Activated T-helper 17 cell treated with anti-CD3 and anti-CD28 coated beads, Interleukin-2, amount 50 U/mL, for 72 hours (primary cell): ENCODE measurements around the gene XPO6. TPM values are rescaled to one million over a fixed set of nuclear protein-coding genes. Genes with fewer than 3 reads are reported as not detected.
A peak's percentile ranks its signal among the peaks of the same experiment; 100 is the strongest.

Source experiments
- ATAC-seq: fragments of 150-1000 bp; cut with Tn5 transposase; replicated peaks from 2 replicates; pipeline ENCODE4 v1.10.0; 2021; ENCODE audit warnings: mild to moderate bottlenecking, moderate library complexity
- H3K27ac Mint-ChIP-seq: one replicate; pipeline ENCODE4 v1.8.0; 2022; ENCODE audit warnings: mixed read lengths
- H3K27me3 Mint-ChIP-seq: one replicate; pipeline ENCODE4 v1.8.0; 2022; ENCODE audit warnings: mixed read lengths
- H3K36me3 Mint-ChIP-seq: one replicate; pipeline ENCODE4 v1.8.0; 2022; ENCODE audit warnings: low read depth, mild to moderate bottlenecking, mixed read lengths
- H3K4me1 Mint-ChIP-seq: one replicate; pipeline ENCODE4 v1.8.0; 2022; ENCODE audit warnings: mixed read lengths
- H3K4me3 Mint-ChIP-seq: one replicate; pipeline ENCODE4 v1.8.0; 2022; ENCODE audit warnings: mild to moderate bottlenecking, mixed read lengths
- H3K9me3 Mint-ChIP-seq: one replicate; pipeline ENCODE4 v1.8.0; 2022; ENCODE audit warnings: mixed read lengths
- total RNA-seq, 2 donors: library from RNA; stranded (reverse); gene quantifications; one replicate each; pipeline ENCODE4 v1.2.3, GENCODE V29; 2022

Gene XPO6
- total RNA-seq, 2 donors from 2014 or later, result 238 to 263 TPM

- Mint-ChIP-seq H3K9me3 (no peaks in the 10 kb centered on the region), H3K36me3 (no peaks in the 10 kb centered on the region), H3K27me3 (no peaks in the 10 kb centered on the region), H3K4me3 (no peak overlapping the region), H3K4me1 (no peaks in the 10 kb centered on the region), H3K27ac (no peak overlapping the region)
- no peak for ATAC-seq
Measured at GRCh38 chr16:28219282-28219681, 7.5 kb upstream of the XPO6 start.

- Mint-ChIP-seq H3K4me1 (no peaks in the 10 kb centered on the region), H3K4me3 (no peak overlapping the region), H3K36me3 (no peaks in the 10 kb centered on the region), H3K27ac (no peak overlapping the region), H3K9me3 (no peaks in the 10 kb centered on the region), H3K27me3 (no peaks in the 10 kb centered on the region)
- peak; percentile 99 for ATAC-seq
Measured at GRCh38 chr16:28218109-28218508, 6.3 kb upstream of the XPO6 start.

- H3K4me1 Mint-ChIP-seq, result no peaks in the 10 kb centered on the region
- H3K9me3 Mint-ChIP-seq, result no peaks in the 10 kb centered on the region
- H3K4me3 Mint-ChIP-seq, result no peak overlapping the region
- peak; percentile 29 for ATAC-seq
- no peaks in the 10 kb centered on the region for H3K27me3 Mint-ChIP-seq
- H3K36me3 Mint-ChIP-seq, result no peaks in the 10 kb centered on the region
- H3K27ac Mint-ChIP-seq, result no peak overlapping the region
Measured at GRCh38 chr16:28217326-28217725, 5.6 kb upstream of the XPO6 start.

GRCh38 chr16:28213396-28213795, 1.6 kb upstream of the XPO6 start:
- no peaks in the 10 kb centered on the region for H3K27me3 Mint-ChIP-seq

GRCh38 chr16:28212532-28212873, 738 bp upstream of the XPO6 start:
- H3K27ac Mint-ChIP-seq, result peak overlapping the region; percentile 75
- no peak for ATAC-seq
- no peaks in the 10 kb centered on the region for H3K36me3 Mint-ChIP-seq
- no peaks in the 10 kb centered on the region for H3K9me3 Mint-ChIP-seq
- H3K4me3 Mint-ChIP-seq, result peak overlapping the region; percentile 75
- peaks cover 17% of the 10 kb centered on the region for H3K4me1 Mint-ChIP-seq
- no peaks in the 10 kb centered on the region for H3K27me3 Mint-ChIP-seq

More at GRCh38 chr16:28213396-28213795, 1.6 kb upstream of the XPO6 start:
- no peaks in the 10 kb centered on the region for H3K36me3 Mint-ChIP-seq
- peaks cover 11% of the 10 kb centered on the region for H3K4me1 Mint-ChIP-seq
- no peaks in the 10 kb centered on the region for H3K9me3 Mint-ChIP-seq
- H3K27ac Mint-ChIP-seq, result no peak overlapping the region
- peak overlapping the region; percentile 75 for H3K4me3 Mint-ChIP-seq
- ATAC-seq, result no peak

GRCh38 chr16:28210979-28211588, 681 bp downstream of the XPO6 start:
- Mint-ChIP-seq H3K36me3 (no peaks in the 10 kb centered on the region), H3K9me3 (no peaks in the 10 kb centered on the region), H3K4me3 (peak overlapping the region; percentile 91), H3K27me3 (no peaks in the 10 kb centered on the region), H3K4me1 (peaks cover 20% of the 10 kb centered on the region), H3K27ac (peak overlapping the region; percentile 82)
- peak; percentile 68 for ATAC-seq

- ATAC-seq, result no peak
- Mint-ChIP-seq H3K27me3 (no peaks in the 10 kb centered on the region), H3K36me3 (no peaks in the 10 kb centered on the region), H3K4me3 (peak overlapping the region; percentile 91), H3K27ac (peak overlapping the region; percentile 82), H3K4me1 (peaks cover 20% of the 10 kb centered on the region), H3K9me3 (no peaks in the 10 kb centered on the region)
Measured at GRCh38 chr16:28210264-28210663, 1.5 kb downstream of the XPO6 start.

- Mint-ChIP-seq H3K9me3 (no peaks in the 10 kb centered on the region), H3K27me3 (no peaks in the 10 kb centered on the region), H3K27ac (peak overlapping the region; percentile 6), H3K4me1 (peaks cover 20% of the 10 kb centered on the region), H3K36me3 (no peaks in the 10 kb centered on the region), H3K4me3 (peak overlapping the region; percentile 91)
- ATAC-seq, result no peak
Measured at GRCh38 chr16:28208824-28209223, 2.9 kb downstream of the XPO6 start.

GRCh38 chr16:28208131-28208530, 3.6 kb downstream of the XPO6 start:
- Mint-ChIP-seq H3K36me3 (no peaks in the 10 kb centered on the region), H3K27me3 (no peaks in the 10 kb centered on the region), H3K4me1 (peaks cover 20% of the 10 kb centered on the region), H3K27ac (peak overlapping the region; percentile 0), H3K4me3 (peak overlapping the region; percentile 91), H3K9me3 (no peaks in the 10 kb centered on the region)
- ATAC-seq, result no peak

- peak overlapping the region; percentile 0 for H3K27ac Mint-ChIP-seq
- ATAC-seq, result no peak
- no peaks in the 10 kb centered on the region for H3K9me3 Mint-ChIP-seq
- no peaks in the 10 kb centered on the region for H3K36me3 Mint-ChIP-seq
- peaks cover 24% of the 10 kb centered on the region for H3K4me1 Mint-ChIP-seq
- no peaks in the 10 kb centered on the region for H3K27me3 Mint-ChIP-seq
- peak overlapping the region; percentile 91 for H3K4me3 Mint-ChIP-seq
Measured at GRCh38 chr16:28207399-28207798, 4.4 kb downstream of the XPO6 start.

GRCh38 chr16:28205974-28206373, 5.8 kb downstream of the XPO6 start:
- no peak for ATAC-seq
- no peaks in the 10 kb centered on the region for H3K27me3 Mint-ChIP-seq

GRCh38 chr16:28205117-28205899, 6.5 kb downstream of the XPO6 start:
- H3K4me3 Mint-ChIP-seq, result no peak overlapping the region
- no peaks in the 10 kb centered on the region for H3K9me3 Mint-ChIP-seq
- peaks cover 34% of the 10 kb centered on the region for H3K4me1 Mint-ChIP-seq
- no peaks in the 10 kb centered on the region for H3K36me3 Mint-ChIP-seq
- no peak overlapping the region for H3K27ac Mint-ChIP-seq
- no peaks in the 10 kb centered on the region for H3K27me3 Mint-ChIP-seq
- no peak for ATAC-seq

More at GRCh38 chr16:28205974-28206373, 5.8 kb downstream of the XPO6 start:
- Mint-ChIP-seq H3K27ac (no peak overlapping the region), H3K36me3 (no peaks in the 10 kb centered on the region), H3K4me1 (peaks cover 29% of the 10 kb centered on the region), H3K9me3 (no peaks in the 10 kb centered on the region), H3K4me3 (no peak overlapping the region)

GRCh38 chr16:28204622-28205021, 7.1 kb downstream of the XPO6 start:
- H3K9me3 Mint-ChIP-seq, result no peaks in the 10 kb centered on the region
- peaks cover 34% of the 10 kb centered on the region for H3K4me1 Mint-ChIP-seq
- no peak overlapping the region for H3K27ac Mint-ChIP-seq
- no peak for ATAC-seq
- H3K27me3 Mint-ChIP-seq, result no peaks in the 10 kb centered on the region
- no peaks in the 10 kb centered on the region for H3K36me3 Mint-ChIP-seq
- H3K4me3 Mint-ChIP-seq, result no peak overlapping the region

- H3K4me1 Mint-ChIP-seq, result peaks cover 34% of the 10 kb centered on the region
- no peaks in the 10 kb centered on the region for H3K9me3 Mint-ChIP-seq
- no peaks in the 10 kb centered on the region for H3K36me3 Mint-ChIP-seq
- no peaks in the 10 kb centered on the region for H3K27me3 Mint-ChIP-seq
- no peak for ATAC-seq
- no peak overlapping the region for H3K27ac Mint-ChIP-seq
- no peak overlapping the region for H3K4me3 Mint-ChIP-seq
Measured at GRCh38 chr16:28204204-28204603, 7.6 kb downstream of the XPO6 start.

GRCh38 chr16:28202147-28202746, 9.5 kb downstream of the XPO6 start:
- Mint-ChIP-seq H3K4me3 (no peak overlapping the region), H3K27me3 (no peaks in the 10 kb centered on the region), H3K36me3 (peaks cover 10% of the 10 kb centered on the region), H3K27ac (no peak overlapping the region), H3K4me1 (peaks cover 19% of the 10 kb centered on the region), H3K9me3 (no peaks in the 10 kb centered on the region)
- peak; percentile 97 for ATAC-seq
